ENCODE results near the gene PPP1R7. TPM values are rescaled to one million over a fixed set of nuclear protein-coding genes. Genes with fewer than 3 reads are reported as not detected.

PPP1R7 gene
- total RNA-seq, 1 donor, result 11.3 TPM

DNA sequence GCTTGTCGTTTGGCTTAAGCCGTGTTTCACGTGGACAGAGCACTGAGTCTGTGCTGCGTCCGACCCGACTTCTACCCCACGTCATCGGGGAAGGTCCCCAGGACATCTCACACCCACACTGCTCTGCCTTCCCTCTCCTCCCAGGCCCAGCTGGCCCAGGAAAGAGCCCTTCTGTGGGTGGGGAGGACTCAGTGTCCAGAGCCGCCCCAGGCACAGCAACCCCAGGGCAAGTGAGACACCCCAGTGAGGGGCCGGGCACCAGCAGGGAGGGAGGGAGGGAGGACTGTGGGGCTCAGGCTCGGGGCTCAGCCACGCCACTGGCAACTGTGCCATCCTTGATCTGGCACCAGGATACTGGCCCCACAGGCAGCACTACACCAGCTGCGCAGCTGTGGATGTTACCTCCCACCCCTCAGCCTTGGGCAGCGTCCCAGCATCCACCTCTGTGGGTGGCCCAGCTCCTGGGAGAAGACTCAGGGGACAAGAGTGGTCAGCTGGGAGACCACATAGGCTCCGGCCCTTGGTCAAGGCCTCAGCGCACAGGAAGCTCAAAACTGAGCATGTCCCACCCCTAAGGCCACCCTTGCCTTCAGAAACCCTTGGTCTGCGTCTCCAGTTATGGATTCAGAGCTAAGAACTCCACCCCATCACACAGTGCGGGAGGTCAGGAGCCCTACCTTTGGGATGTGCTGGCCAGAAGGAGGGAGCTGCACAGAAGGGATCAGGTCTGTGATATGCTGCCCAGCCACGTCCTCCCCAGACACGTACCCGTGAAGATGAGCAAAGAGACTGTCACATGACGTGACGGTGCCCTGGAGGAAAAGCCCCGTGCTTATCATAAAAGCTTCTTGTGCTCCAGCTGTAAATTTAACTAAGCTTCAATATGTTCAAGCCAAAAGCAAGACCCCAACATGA, 12.7 kb upstream of the PPP1R7 start:
- DNase-seq (ENCODE audit: low read depth in 2 of 3, low spot score in 2 of 3), result no peak

DNA sequence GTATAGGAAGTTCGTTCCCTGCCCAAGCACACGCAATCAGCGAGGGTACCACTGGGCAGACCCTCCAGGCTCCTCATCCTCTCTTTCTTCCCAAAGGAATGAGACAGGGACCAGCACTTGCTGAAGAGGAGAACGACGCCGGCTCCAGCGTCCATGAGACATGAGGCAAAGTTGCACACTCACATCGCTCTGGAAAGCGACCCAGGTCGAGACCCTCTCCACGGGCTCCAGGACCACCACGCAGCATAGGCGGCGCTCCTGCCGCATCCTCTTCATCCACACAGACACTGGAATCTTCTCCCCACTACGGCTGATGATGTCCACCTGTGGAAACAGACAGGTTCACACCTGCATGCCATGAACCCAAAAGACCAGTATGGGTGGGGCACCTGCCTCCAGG, 11.8 kb upstream of the PPP1R7 start:
- DNase-seq (ENCODE audit: low read depth in 2 of 3, low spot score in 2 of 3), result no peak

DNA sequence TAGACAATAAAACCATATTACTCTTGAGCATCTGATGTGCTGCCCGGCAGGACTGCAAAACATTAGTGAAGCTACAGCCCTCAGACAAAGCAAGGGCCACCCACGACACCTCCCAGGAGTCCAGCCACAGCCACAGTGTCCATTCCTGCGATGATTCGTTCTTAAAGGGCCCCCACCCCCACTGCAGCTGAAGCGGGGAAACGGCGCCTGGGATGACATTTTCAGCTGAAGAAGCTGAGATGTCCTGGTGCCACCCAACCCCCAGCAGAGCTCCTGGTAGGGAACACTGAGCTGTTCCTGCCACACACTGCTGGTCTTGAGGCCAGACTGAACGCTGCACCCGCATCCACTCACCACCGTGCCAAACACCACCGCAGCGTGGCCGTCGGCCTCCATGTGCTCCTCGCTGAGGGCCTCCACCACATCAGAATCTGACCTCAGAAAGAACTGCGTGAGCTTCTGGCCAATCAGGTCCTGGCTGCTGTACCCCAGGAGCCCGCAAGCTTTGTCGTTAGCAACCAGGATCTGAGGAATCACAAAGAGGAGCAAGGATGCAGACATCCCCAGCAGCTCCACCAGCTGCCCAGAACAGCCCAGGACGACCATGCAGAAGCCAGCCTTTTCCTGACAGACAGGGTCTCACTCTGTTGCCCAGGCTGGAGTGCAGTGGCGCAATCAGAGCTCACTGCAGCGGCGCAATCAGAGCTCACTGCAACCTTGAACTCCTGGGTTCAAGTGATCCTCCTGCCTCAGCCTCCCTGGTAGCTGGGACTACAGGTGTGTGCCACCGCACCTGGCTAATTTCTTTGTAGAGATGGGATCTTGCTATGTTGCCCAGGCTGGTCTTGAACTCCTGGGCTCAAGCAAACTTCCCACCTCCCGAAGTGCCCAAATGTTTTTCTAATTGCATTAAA, 10.5 kb upstream of the PPP1R7 start:
- no peak for DNase-seq (ENCODE audit: low read depth in 2 of 3, low spot score in 2 of 3)

DNA sequence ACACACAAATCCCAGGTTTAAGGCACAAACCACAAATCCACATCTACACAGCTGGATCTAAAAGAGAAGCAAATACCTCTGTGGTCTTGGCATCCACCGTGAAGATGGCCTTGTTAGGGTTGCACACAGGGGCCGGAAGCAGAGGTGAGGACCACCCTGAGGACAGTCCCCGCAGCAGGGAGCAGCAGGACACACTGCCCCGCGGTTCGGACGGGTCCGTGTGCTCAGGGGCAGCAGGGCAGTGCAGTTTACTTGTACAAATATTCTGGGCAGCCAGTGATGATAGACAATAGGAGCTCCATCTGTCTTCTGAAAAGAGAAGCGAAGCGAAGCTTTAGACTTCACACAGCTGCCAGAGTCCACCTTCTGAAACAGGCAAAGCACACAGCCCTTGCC, 9.8 kb upstream of the PPP1R7 start:
- DNase-seq (ENCODE audit: low read depth in 2 of 3, low spot score in 2 of 3), result no peak

DNA sequence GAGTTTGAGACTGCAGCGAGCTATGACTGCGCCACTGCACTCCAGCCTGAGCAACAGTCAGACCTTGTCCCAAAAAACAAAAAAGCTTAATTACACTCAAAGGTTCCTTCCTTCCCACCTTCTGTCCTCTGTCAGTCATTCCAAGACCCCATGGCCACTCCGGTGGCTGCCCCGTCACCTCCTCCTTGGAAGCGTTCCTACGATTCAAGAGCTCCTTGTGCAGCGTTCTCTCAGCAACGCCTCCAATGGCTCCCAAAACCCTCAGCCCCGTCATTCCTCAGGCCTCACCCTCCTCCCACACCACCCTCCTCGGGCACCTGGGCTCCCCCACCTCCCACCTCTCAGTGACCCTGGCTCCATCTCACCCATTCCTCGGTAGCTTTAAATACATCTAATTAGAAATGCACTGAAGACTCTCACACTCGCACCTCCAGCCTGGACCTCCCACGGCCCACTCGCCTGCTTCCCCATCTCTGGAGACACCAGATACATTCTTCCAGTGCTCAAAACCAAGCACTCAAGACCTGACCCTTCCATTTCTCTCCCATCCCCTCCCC, 9.0 kb upstream of the PPP1R7 start:
- no peak for DNase-seq (ENCODE audit: low read depth in 2 of 3, low spot score in 2 of 3)

DNA sequence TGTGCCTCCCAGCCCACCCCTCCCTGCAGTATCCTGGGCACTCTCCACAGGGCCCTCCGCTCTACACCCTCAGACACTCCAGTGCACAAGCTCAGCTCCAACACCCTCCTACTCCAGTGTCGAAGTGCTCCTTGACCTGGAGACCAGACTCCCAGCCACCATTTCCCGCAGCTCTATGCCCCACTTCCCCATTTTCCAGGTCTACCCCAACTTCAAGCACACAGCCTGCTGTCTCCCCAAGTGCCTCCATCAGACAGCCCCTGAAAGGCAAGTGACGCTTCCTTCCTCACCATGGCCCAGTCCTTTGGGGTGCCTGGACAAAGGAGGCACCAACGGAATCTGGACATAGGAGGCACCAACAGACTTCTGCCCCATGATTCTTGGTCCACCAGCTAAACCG, 8.2 kb upstream of the PPP1R7 start:
- DNase-seq (ENCODE audit: low read depth in 2 of 3, low spot score in 2 of 3), result no peak

DNA sequence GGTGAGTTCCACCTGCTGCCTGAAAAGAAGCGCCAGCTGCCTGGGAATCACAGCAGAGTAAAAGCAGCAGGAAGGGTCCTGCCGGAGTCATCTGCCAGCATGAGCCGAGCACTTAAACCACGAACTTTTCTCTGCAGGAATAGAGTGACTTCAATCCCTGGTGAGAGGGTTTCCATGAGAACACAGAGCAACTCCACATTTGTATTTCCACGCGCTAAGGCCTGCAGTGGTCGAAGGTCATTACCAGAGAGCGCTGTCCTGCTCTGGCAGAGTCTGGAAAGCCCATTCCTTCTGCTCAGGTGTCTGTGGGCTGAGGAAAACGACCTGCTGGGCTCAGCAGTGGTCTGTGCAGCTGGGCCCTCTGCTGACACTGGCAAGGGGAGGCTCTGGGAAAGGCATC, 7.7 kb upstream of the PPP1R7 start:
- DNase-seq (ENCODE audit: low read depth in 2 of 3, low spot score in 2 of 3), result no peak

DNA sequence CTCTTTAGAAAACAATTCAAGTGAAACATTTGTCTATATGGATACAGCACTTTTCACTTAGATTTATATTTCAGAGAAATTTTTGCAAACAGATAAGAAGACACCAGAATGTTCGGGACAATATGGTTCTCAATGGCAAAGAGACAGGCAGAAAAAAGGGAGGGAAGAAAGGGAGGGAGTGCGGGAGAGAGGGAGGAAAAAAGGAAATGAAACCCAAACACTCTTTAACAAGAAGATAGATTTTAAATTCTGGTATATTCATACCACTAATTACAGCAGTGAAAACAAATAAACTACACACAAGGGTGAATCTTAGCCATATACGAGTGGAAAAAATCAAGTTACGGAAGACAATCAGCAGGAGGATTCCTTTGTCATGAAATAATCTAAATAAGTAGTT, 4.0 kb upstream of the PPP1R7 start:
- no peak for DNase-seq (ENCODE audit: low read depth in 2 of 3, low spot score in 2 of 3)

DNA sequence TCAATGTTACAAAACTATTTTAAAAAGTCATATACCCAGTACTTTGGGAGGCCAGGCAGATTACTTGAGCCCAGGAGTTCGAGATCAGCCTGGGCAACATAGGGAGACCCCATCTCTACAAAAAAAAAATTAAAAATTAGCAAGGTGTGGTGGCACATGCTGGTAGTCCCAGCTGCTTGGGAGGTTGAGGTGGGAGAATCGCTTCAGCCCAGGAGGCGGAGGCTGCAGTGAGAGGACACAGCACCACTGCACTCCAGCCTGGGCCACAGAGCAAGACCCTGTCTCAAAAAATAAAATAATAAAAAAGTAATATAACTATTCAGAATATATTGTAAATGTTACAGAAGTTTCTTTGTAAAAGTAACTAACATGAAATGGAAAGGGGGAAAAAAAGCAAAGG, 2.9 kb upstream of the PPP1R7 start:
- no peak for DNase-seq (ENCODE audit: low read depth in 2 of 3, low spot score in 2 of 3)

DNA sequence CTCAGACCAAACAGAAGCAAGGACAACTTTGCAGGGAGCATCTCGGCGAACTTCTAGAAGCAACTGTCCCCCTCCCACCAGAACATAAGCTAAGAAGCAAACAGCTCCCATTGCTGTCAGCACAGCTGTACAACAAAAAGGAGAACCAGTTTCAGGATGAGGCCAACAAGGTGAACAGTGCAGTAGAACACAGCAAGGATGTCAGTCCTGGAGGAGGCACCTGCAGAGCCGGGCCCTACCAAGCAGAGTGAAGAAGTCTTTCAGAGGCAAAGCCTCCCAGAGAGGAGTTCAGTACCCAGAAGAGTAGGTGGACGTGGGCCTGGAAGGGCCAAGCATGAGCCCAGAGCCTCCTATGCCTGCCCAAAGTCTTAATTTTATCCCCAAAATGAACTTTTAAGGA, 2.0 kb upstream of the PPP1R7 start:
- no peak for DNase-seq (ENCODE audit: low read depth in 2 of 3, low spot score in 2 of 3)

DNA sequence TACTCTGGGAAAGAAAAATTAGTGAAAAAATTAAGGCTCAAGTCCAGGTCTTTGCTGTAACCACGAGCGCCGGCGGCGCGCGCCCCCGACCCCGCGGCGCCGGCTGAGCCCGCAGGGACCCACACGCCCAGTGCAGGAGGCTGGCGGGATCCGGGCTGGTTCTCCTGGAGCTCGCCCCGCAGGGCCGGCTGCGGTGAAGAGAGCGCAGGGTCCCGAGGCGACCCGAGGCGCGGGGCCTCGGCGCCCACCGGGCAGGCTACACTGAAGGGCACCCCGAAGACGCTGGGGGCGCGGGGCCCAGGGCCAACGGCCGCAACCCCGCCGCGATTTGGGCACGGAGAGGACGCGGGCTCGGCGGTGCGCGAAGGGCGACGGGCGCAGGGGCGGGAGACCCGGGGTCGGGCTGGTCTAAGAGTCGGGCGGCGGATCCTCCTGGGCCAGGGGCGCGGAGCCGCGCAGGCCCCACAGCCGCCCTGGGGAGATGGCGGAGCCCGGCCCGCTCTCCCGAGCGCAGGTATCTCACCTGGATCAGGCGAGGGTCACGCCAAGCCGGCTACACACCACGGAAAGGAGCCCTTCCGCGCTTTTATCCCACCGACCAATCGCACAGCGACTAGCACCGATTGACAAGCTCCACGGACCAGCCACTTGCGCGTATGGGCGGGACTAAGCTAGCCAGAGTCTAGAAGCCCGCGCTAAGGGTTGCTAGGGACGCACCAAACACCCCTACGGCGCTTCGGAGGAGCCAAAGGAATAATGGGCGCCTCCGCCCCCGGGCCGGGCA, 1.2 kb upstream of the PPP1R7 start, which contains the start of gene PASK:
TSS of gene PASK (minus strand) at position 582 of the 784 bp plus-strand sequence. CDS start 6,440 bp downstream, outside the sequence.
- DNase-seq (ENCODE audit: low read depth in 2 of 3, low spot score in 2 of 3), result peak; percentile 70 to 97 (median 92)

DNA sequence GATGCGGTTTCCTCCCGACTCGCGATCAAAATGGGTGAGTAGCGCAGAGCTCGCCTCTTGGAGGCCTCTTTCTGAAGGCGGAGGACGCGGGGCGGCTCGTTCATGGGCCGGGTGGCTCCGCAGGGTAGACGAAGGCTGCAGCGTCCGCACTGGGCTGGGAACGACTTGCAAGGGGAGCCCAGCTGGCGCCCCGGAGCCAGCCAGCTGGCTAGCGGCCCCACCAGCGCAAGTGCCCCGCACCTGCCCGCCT, 667 bp upstream of the PPP1R7 start:
- no peak for DNase-seq (ENCODE audit: low read depth in 2 of 3, low spot score in 2 of 3)

DNA sequence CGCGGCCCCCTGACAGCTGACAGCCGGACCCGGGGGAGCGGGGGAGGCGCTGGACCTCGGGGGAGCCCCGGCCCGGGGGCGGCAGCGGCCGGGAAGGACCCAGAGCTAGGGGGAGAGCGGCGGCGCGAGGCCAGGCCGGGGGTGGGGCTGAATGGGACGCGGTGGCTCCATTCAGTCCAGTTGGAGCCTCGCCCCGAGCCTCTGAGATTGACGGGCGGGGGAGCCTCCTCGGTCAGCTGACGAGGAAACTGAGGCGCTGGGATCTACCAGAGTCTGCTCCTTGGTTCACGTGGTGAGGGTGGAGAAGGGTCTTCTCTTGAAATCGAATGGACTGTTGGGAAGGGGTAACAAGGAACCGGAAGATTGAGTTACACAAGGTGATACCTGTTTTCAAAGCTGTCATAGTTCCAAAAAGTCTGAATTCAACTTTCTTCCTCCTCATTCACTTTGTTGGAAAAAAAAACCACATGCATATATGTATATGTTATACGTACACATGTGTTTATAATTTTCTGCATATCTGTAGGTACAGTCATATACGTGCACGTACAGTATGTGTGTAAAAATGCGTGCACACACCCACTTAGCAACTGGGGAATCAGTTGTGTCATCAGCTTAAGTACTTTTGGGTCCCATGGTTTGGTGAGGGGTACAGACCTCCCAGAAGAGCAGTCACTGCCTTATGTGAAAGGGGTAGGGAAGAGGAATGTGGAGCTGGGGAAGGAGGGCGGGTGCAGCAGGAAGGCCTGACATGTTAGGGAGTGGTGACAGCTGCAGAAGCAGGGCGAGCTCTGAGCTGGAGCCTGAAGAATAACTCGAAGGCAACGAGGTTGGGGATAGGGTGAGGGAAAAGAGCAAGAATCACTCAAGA, 628 bp downstream of the PPP1R7 start:
- no peak for DNase-seq (ENCODE audit: low read depth in 2 of 3, low spot score in 2 of 3)

DNA sequence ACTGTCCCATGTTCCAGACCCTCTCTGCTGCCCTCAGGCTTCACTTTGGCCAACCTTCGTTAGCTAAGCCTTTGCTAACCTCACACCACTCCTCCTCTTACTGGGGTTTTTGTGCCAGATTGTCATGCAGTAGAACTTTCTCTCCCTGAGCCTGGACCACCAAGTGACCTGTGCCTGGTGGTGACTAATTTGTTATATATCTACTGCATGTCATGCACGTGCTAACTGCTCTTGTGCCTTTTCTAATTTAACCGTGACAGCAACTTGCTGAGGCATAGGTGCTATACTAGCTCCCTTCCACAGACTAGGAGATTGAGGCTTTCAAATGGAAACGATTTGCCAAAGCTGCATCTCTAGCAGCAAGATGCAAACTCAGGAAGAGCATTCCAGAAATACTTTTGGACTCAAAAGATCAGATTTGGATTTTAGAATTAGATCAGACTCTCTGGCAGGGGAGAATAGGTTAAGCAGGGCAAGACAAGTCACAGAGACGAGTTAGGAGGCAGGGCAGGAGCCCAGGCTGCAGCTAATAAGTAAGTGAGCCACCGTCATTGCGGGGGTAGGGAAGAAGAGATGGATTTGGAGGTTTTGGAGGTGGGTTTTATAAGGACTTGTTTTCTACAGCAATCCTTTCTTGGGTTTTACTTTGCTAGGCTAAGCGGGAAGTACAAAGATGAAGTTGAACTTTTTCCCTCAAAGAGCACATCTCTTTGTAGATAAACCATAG, 1.8 kb downstream of the PPP1R7 start:
- no peak for DNase-seq (ENCODE audit: low read depth in 2 of 3, low spot score in 2 of 3)

DNA sequence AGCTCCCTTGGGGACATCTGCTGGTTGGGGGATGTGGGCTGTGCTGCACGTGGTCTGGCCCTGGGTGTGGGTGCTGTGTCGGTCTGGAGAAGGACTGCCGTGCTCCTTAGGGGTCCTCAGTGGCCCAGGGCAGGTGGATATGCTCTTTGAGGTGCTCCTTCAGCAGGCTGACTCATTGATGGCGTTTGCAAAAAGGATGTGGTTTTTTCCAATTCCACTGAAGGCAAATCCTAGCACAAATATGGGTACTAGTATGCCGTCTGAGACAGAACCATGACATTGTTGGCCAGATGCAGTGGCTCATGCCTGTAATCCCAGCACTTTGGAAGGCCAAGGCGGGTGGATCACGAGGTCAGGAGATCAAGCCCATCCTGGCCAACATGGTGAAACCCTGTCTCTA, 3.3 kb downstream of the PPP1R7 start:
- DNase-seq (ENCODE audit: low read depth in 2 of 3, low spot score in 2 of 3), result no peak

DNA sequence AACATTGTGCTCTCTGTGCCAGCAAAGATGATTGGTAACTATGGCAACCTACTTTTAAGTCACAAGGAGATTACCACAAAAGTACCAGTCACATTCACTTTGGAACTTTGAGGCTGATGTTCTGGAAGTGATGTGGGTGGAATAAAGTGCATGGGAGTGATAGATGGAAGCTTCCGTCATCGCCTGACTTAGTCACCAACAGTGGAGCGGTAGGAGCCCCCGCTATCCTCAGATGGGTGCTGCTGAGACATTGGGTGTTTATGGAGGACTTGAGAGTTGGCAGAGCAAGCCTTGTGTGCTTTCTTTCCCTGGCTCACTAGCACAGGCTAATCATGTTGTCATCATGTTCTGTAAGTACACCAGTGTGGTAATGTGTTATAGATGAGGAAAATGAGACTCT, 4.6 kb downstream of the PPP1R7 start:
- no peak for DNase-seq (ENCODE audit: low read depth in 2 of 3, low spot score in 2 of 3)

DNA sequence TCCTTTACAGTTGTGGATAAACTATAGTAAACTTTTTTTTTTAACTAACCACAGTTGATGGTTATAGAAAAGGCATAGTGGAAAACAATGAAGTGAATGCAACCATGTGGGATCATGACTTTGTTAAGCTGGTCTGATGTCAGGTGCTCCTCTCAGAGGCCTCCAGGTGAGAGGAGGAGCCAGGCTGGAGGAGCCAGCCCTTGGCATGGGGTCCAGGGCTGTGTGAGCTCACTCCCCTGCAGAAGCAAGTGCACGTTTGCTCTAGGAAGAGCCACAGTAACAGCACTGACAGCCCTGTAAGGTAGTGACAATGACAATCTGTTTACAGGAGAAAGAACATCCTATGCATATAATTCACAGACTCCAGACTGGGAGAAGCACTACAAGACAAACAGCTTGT, 5.7 kb downstream of the PPP1R7 start:
- DNase-seq (ENCODE audit: low read depth in 2 of 3, low spot score in 2 of 3), result no peak

DNA sequence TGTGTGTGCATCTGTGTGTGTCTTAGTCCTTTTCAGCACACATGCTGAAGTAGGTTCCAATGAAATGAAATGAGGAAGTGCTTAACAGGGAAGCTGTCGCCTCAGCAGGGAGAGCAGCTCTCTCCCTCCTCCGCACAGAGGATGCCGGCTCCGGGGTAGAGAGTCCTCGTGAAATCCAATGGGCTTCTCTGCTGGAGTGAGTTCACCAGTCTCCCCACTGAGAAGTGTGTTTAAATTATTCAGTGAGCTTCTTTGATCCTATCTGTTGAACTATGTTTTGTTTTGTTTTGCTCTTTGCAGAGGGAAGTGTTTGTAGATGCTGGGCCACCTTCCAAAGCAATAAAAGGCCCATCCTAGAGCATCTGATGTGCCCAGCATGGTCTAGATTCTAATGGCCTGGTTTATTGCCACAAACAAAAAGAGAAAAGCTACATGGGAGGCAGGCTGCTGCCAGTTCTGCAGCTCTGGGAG, 6.7 kb downstream of the PPP1R7 start:
- DNase-seq (ENCODE audit: low read depth in 2 of 3, low spot score in 2 of 3), result peak in 2 of 3 donors; percentile 17 to 52
